HG02840 (cell line): ENCODE data around the gene HM13.
"Not testable (repeated sequence)": the region's sequence is repeated elsewhere in the genome, so short reads cannot be mapped to it uniquely, and the experiment has no call there.

ENCODE experiments used
- ATAC-seq: cut with Tn5 transposase; IDR thresholded peaks from one replicate; pipeline ENCODE4 v1.9.1; 2021; ENCODE audit warnings: mild to moderate bottlenecking, moderate library complexity, moderate number of reproducible peaks; ENCODE audit not compliant: unreplicated experiment, low FRiP score

HM13 gene

GRCh38 chr20:31579245-31579644, 65.0 kb downstream of the HM13 start:
- ATAC-seq, result no peak

GRCh38 chr20:31579941-31580651, 65.9 kb downstream of the HM13 start:
- ATAC-seq, result not testable (repeated sequence)

GRCh38 chr20:31580706-31581105, 66.5 kb downstream of the HM13 start:
- ATAC-seq, result no peak

DNA sequence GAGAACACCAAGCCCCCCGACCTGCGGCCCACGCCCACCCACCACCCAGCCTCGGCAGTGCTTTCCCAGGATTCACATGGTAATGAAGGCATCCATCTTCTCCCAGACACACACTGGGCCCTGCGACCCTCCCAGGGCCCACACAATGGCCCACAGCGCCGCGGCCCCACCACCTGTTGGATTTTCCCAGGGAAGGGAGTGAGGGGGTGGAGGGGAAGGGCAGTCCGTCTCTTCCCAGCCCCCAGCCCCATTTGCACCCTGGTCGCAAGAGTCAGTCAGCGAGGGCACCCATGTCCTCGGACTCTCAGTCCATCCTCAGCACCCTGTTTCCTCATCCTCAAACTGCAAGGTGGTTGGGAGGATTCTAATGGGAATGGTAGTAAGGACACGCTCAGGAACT, 67.1 kb downstream of the HM13 start:
- no peak for ATAC-seq

GRCh38 chr20:31587545-31588389, 73.5 kb downstream of the HM13 start:
- ATAC-seq, result no peak

GRCh38 chr20:31590717-31591225, 76.5 kb downstream of the HM13 start:
- ATAC-seq, result no peak

GRCh38 chr20:31593221-31594001, 79.2 kb downstream of the HM13 start:
- no peak for ATAC-seq

DNA sequence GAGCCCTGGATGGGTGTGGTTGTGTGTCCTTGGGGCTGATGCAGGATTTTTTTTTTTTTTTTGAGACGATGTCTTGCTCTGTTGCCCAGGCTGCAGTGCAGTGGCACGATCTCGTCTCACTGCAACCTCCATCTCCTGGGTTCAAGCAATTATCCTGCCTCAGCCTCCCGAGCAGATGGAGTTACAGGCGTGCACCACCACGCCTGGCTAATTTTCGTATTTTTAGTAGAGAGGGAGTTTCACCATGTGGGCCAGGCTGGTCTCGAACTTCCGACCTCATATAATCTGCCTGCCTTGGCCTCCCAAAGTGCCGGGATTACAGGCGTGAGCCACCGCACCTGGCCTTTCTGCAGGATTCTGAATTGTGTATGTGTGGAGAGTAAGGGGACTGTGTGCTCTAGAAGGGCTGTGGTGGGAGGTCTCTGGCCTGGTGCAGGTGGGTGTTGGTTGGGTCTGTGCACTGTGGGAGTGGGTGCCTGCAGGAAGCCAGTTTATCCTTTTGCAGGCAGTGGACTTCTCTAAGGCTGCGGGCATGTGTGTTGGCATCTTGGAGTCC, 79.8 kb downstream of the HM13 start:
- ATAC-seq, result no peak

DNA sequence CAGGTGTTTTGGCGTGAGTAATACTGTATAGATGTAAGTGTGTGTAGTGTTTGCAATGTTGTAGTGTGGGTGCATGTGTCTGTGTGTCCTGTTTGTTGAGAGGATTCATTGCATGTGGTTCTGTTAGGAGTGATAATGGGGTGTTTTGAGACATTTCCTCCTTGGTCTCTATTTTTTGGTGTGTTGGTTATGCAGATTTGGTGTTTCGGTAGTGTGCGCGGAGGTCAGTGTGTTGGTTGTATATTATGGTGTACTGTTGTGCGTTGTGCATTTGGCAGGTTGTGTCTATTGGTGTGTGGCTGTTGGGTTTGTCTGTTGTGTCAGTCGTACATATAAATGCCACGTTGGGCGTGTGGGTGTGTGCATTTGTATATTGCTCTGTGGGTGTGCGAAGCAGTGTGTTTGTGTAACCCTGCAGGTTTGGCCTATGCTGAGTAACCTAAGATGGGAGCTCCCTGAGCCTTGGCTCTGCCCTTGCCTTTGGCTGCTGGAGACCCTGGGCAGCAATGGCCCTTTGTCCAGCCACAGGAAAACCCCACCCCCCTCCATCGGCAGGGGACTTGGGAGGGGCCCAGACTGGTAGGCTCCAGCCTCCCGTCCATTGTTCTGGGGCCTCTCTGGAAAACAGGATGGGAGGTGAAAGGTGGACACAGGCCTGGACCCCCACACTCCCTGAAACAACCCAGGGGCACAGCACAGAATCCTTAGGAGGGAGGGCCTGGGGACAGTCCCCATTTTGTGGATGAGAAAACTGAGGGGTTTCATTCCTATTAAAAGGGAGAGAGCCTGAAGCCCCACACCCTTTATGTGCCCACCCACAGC, 80.5 kb downstream of the HM13 start:
- no peak for ATAC-seq

GRCh38 chr20:31595380-31595653, 81.1 kb downstream of the HM13 start:
- ATAC-seq, result no peak

DNA sequence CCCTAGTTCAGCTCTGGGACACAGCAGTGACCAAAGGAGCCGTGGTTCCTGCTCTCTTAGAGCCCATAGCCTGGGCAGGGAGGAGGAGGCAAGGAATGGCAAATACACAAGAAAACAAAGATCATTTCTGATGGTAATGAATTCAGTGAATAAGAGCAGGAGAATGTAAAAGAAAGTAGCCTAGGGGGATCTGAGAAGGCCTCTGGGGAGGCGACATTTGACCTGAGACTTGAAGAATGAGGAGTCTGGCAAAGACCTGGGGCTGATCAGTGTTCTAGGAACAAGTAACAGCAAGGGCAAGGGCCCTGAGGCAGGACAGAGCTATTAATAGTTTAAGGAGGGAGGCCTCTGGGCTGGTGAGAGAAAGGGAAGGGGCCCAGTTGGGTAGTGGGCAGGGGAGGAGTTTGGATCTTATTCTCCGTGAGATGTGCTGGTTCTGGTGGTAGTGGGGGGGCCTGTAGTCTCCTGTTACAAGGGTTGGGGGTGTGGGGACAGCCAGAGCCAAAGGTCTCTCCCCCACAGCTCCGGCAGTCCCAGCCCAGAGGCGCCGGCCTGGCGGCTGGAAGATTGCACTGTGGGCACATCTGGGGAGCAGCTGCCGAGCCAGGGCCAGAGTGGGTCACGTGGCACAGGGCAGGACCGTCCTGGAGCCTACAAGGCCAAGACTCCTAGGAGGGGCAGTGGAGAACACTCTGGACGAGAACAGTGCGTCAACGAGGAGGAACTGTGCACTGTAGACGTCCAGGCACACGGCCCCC, 81.6 kb downstream of the HM13 start:
- no peak for ATAC-seq

DNA sequence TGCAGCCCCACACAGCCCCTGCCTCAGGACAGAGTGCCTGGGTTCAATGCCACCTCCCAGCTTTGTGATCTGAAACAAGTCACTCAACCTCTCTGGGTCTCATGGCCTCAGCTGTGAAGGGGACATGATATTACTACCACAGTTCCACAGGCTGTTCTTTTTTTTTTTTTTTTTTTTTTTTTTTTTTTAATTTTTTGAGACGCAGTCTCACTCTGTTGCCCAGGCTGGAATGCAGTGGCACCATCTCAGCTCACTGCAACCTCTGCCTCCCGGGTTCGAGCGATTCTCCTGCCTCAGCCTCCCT, 82.1 kb downstream of the HM13 start:
- not testable (repeated sequence) for ATAC-seq

DNA sequence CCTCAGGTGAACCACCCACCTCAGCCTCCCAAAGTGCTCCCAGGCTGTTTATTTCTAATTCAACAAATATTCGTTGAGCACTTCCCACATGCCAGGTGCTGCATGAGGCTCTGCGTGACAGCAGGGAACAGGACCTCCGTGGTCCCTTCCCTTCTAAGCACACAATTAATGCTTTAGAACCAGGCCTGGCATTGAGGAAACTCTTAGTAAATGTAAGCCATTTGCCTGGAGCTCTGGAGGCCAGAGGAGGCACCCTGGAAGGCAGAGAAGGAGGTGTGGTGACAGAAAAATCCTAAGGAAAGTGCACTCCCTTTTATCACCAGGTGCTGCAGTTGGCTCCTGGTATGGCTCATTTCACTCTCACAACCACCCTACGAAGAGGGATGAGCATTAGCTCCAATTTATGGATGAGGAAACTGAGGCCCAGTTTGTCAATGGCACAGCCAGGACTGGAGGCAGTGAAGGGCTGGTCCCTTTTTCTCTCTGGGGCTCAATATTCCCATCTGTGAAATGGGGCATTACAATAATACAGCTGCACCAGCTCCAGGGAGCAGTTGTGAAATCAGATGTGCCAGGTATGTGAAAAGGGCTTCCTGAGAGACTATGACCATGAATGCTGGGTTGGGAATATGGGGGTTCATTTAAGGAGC, 82.7 kb downstream of the HM13 start:
- ATAC-seq, result no peak

GRCh38 chr20:31597481-31597855, 83.2 kb downstream of the HM13 start:
- no peak for ATAC-seq

GRCh38 chr20:31602431-31602778, 88.2 kb downstream of the HM13 start:
- no peak for ATAC-seq

DNA sequence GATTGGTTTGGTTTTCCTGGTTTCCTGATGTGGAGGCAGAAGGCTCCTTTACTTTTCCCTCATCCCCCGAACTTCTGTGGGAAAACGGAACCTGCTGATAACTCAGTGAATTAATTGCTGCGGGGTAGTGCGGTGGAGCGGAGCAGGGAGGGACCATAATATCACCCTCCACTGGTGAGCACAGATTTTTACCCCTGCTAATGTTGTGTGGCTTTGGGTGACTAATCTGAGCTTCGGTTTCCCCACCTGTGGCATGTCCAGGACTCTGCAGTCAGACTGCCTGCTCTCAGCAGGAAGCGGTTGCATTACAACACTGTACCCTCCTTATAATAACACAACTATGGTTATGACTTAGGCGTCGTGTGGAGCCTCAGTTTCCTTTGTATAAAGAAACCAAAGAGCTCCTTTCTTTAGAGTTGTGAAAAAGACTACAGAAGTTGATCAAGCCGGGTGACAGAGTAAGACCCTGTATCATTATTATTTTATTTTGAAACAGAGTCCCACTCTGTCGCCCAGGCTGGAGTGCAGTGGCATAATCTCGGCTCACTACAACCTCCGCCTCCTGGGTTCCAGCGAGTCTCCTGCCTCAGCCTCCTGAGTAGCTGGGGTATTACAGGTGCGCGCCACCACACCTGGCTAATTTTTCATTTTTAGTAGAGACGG, 88.7 kb downstream of the HM13 start:
- no peak for ATAC-seq

GRCh38 chr20:31603822-31604566, 89.8 kb downstream of the HM13 start:
- peak; percentile 56 for ATAC-seq

GRCh38 chr20:31604567-31605030, 90.4 kb downstream of the HM13 start:
- no peak for ATAC-seq
